Measurements from ENCODE around the gene GRM7. TPM values are rescaled to one million over a fixed set of nuclear protein-coding genes. Genes with fewer than 3 reads are reported as not detected.

GRM7 gene
- total RNA-seq, 1 donor from 2014 or later = 0.80 TPM

GRCh38 chr3:6857510-6857909, 3.4 kb upstream of the GRM7 start:
- peaks cover 68% of the 10 kb centered on the region for H3K27me3 ChIP-seq
- no peak overlapping the region for H3K27ac Mint-ChIP-seq
- no peaks in the 10 kb centered on the region for H4K20me1 ChIP-seq (ENCODE audit: low read depth)
- H3F3A ChIP-seq (ENCODE audit: low read depth) = peaks cover 8% of the 10 kb centered on the region
- H3K4me2 ChIP-seq = no peak overlapping the region
- H3K9me3 Mint-ChIP-seq = no peaks in the 10 kb centered on the region
- H3K4me1 Mint-ChIP-seq = peaks cover 3% of the 10 kb centered on the region
- peaks cover 2% of the 10 kb centered on the region for H3K36me3 Mint-ChIP-seq
- H3K4me3 Mint-ChIP-seq = no peak overlapping the region
- no peak for TF ChIP-seq EZH2phosphoT487 (IDR thresholded peaks at IDR 0.05)
- TF ChIP-seq EZH2 (IDR thresholded peaks at IDR 0.05) = no peak
- no peak for TF ChIP-seq CTCF (IDR thresholded peaks at IDR 0.05)
- H3K79me2 ChIP-seq (ENCODE audit: low read depth) = no peaks in the 10 kb centered on the region
- no peak overlapping the region for H3K9ac ChIP-seq
- H3K9me3 ChIP-seq (ENCODE audit: low read depth) = no peaks in the 10 kb centered on the region
- H3K4me3 ChIP-seq = no peak overlapping the region
- no peak overlapping the region for H2AFZ ChIP-seq (replicated peaks)
- no peaks in the 10 kb centered on the region for H3K36me3 ChIP-seq
- peaks cover 11% of the 10 kb centered on the region for H3K4me1 ChIP-seq
- H3K27ac ChIP-seq = no peak overlapping the region
- no peak for DNase-seq (ENCODE audit: low spot score)
- peaks cover 36% of the 10 kb centered on the region for H3K27me3 Mint-ChIP-seq (ENCODE audit: insufficient read depth, low read depth)

- peak overlapping the region; percentile 96 for H2AFZ ChIP-seq (replicated peaks)
- peak overlapping the region; percentile 82 for H3K4me3 Mint-ChIP-seq
- H4K20me1 ChIP-seq (ENCODE audit: low read depth) = no peaks in the 10 kb centered on the region
- no peak for TF ChIP-seq EZH2 (IDR thresholded peaks at IDR 0.05)
- no peak for TF ChIP-seq CTCF (IDR thresholded peaks at IDR 0.05)
- TF ChIP-seq EZH2phosphoT487 (IDR thresholded peaks at IDR 0.05) = no peak
- peaks cover 8% of the 10 kb centered on the region for H3F3A ChIP-seq (ENCODE audit: low read depth)
- H3K36me3 ChIP-seq = no peaks in the 10 kb centered on the region
- no peaks in the 10 kb centered on the region for H3K79me2 ChIP-seq (ENCODE audit: low read depth)
- H3K4me1 ChIP-seq = peaks cover 14% of the 10 kb centered on the region
- no peaks in the 10 kb centered on the region for H3K9me3 ChIP-seq (ENCODE audit: low read depth)
- H3K27me3 ChIP-seq = peaks cover 94% of the 10 kb centered on the region
- peak; percentile 41 for DNase-seq (ENCODE audit: low spot score)
- H3K27me3 Mint-ChIP-seq (ENCODE audit: insufficient read depth, low read depth) = peaks cover 53% of the 10 kb centered on the region
- peaks cover 2% of the 10 kb centered on the region for H3K36me3 Mint-ChIP-seq
- H3K9me3 Mint-ChIP-seq = no peaks in the 10 kb centered on the region
- peak overlapping the region; percentile 65 for H3K4me3 ChIP-seq
- no peak overlapping the region for H3K9ac ChIP-seq
- H3K27ac ChIP-seq = no peak overlapping the region
- no peak overlapping the region for H3K27ac Mint-ChIP-seq
- H3K4me2 ChIP-seq = peak overlapping the region; percentile 96
- peaks cover 8% of the 10 kb centered on the region for H3K4me1 Mint-ChIP-seq
Observed at GRCh38 chr3:6860149-6860953, 564 bp upstream of the GRM7 start.

GRCh38 chr3:6861625-6862000, 698 bp downstream of the GRM7 start:
- Mint-ChIP-seq H3K27ac (no peak overlapping the region), H3K4me3 (peak overlapping the region; percentile 87), H3K9me3 (no peaks in the 10 kb centered on the region), H3K27me3 (ENCODE audit: insufficient read depth, low read depth) (peaks cover 53% of the 10 kb centered on the region), H3K4me1 (peaks cover 8% of the 10 kb centered on the region), H3K36me3 (peaks cover 2% of the 10 kb centered on the region)
- H3K4me3 ChIP-seq = peak overlapping the region; percentile 65
- H3K27me3 ChIP-seq = peaks cover 100% of the 10 kb centered on the region
- TF ChIP-seq CTCF (IDR thresholded peaks at IDR 0.05) = no peak
- TF ChIP-seq EZH2phosphoT487 (IDR thresholded peaks at IDR 0.05) = peak; percentile 52
- TF ChIP-seq EZH2 (IDR thresholded peaks at IDR 0.05) = peak; percentile 68
- H3F3A ChIP-seq (ENCODE audit: low read depth) = peaks cover 8% of the 10 kb centered on the region
- DNase-seq (ENCODE audit: low spot score) = peak; percentile 44
- H2AFZ ChIP-seq (replicated peaks) = peak overlapping the region; percentile 96
- H3K79me2 ChIP-seq (ENCODE audit: low read depth) = no peaks in the 10 kb centered on the region
- no peak overlapping the region for H3K27ac ChIP-seq
- H3K4me1 ChIP-seq = peaks cover 14% of the 10 kb centered on the region
- peak overlapping the region; percentile 96 for H3K4me2 ChIP-seq
- H4K20me1 ChIP-seq (ENCODE audit: low read depth) = no peaks in the 10 kb centered on the region
- no peaks in the 10 kb centered on the region for H3K36me3 ChIP-seq
- H3K9me3 ChIP-seq (ENCODE audit: low read depth) = no peaks in the 10 kb centered on the region
- no peak overlapping the region for H3K9ac ChIP-seq

Measured in neural progenitor cell (in vitro differentiated cells).